Measurements from ENCODE around the gene MST1.

Gene MST1

DNA sequence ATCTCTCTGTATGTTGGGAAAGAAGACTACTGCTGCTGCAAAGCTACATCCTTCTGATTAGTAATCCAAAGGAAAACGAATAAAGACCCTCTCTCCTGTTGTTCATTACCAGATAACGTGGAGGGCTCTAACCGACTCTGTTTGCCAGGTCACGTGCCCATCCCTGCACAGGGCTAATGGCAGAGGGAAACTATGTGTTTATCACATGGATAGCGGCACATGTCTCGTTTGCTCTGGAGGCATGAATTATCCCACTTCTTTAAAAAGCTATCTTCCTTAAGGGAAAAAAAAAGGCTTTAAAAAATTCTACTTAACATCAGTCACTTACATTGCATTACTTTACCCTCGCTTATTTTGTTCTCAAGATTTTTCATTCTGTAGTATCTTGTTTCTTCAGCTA is 48.0 kb downstream of the MST1 start:
- H3K9me3 ChIP-seq, result no peaks in the 10 kb centered on the region
- no peaks in the 10 kb centered on the region for H3K4me1 ChIP-seq (ENCODE audit: control insufficient read depth in 1 of 2, insufficient read depth in 1 of 2, low read depth in 1 of 2, low read length in 1 of 2)
- no peak overlapping the region for H3K4me3 ChIP-seq (ENCODE audit: low read depth in 1 of 2, low read length in 1 of 2)
- peaks cover 3% of the 10 kb centered on the region for H3K27me3 ChIP-seq
- TF ChIP-seq, protein P1, sequence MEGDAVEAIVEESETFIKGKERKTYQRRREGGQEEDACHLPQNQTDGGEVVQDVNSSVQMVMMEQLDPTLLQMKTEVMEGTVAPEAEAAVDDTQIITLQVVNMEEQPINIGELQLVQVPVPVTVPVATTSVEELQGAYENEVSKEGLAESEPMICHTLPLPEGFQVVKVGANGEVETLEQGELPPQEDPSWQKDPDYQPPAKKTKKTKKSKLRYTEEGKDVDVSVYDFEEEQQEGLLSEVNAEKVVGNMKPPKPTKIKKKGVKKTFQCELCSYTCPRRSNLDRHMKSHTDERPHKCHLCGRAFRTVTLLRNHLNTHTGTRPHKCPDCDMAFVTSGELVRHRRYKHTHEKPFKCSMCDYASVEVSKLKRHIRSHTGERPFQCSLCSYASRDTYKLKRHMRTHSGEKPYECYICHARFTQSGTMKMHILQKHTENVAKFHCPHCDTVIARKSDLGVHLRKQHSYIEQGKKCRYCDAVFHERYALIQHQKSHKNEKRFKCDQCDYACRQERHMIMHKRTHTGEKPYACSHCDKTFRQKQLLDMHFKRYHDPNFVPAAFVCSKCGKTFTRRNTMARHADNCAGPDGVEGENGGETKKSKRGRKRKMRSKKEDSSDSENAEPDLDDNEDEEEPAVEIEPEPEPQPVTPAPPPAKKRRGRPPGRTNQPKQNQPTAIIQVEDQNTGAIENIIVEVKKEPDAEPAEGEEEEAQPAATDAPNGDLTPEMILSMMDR (IDR thresholded peaks at IDR 0.05), result no peak
- no peak overlapping the region for H3K27ac ChIP-seq
- H3K36me3 ChIP-seq, result no peaks in the 10 kb centered on the region

GRCh38 chr3:49639551-49639950 is 49.7 kb downstream of the MST1 start:
- no peak overlapping the region for H3K27ac ChIP-seq
- no peaks in the 10 kb centered on the region for H3K9me3 ChIP-seq
- H3K27me3 ChIP-seq, result peaks cover 3% of the 10 kb centered on the region
- no peak overlapping the region for H3K4me3 ChIP-seq (ENCODE audit: low read depth in 1 of 2, low read length in 1 of 2)
- TF ChIP-seq, protein P1 (IDR thresholded peaks at IDR 0.05), result no peak
- no peaks in the 10 kb centered on the region for H3K4me1 ChIP-seq (ENCODE audit: control insufficient read depth in 1 of 2, insufficient read depth in 1 of 2, low read depth in 1 of 2, low read length in 1 of 2)
- no peaks in the 10 kb centered on the region for H3K36me3 ChIP-seq

DNA sequence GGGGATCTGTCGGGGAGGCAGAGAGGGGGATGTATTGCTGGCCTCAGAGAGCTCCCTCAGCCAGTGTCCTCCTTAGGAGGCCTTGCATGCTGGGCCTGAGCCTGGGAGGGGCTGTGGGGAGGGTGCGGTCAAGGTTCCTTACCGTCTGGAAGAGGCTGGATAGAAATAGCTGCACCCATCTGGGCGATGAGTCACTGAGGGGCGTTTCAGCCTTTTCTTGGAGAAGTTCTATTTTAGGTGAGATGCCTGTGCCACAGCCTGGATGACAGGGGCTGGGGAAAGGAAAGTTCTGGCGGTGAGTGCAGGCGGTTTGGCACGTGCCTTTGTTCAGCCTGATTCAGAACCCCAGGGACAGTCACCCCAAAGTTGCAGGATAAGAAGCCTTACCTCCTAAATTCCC is 50.8 kb downstream of the MST1 start:
- Histone ChIP-seq H3K27me3 (peaks cover 3% of the 10 kb centered on the region), H3K4me3 (ENCODE audit: low read depth in 1 of 2, low read length in 1 of 2) (no peak overlapping the region), H3K27ac (no peak overlapping the region), H3K36me3 (no peaks in the 10 kb centered on the region), H3K4me1 (ENCODE audit: control insufficient read depth in 1 of 2, insufficient read depth in 1 of 2, low read depth in 1 of 2, low read length in 1 of 2) (no peaks in the 10 kb centered on the region), H3K9me3 (no peaks in the 10 kb centered on the region)
- TF ChIP-seq, protein P1 (IDR thresholded peaks at IDR 0.05), result no peak

DNA sequence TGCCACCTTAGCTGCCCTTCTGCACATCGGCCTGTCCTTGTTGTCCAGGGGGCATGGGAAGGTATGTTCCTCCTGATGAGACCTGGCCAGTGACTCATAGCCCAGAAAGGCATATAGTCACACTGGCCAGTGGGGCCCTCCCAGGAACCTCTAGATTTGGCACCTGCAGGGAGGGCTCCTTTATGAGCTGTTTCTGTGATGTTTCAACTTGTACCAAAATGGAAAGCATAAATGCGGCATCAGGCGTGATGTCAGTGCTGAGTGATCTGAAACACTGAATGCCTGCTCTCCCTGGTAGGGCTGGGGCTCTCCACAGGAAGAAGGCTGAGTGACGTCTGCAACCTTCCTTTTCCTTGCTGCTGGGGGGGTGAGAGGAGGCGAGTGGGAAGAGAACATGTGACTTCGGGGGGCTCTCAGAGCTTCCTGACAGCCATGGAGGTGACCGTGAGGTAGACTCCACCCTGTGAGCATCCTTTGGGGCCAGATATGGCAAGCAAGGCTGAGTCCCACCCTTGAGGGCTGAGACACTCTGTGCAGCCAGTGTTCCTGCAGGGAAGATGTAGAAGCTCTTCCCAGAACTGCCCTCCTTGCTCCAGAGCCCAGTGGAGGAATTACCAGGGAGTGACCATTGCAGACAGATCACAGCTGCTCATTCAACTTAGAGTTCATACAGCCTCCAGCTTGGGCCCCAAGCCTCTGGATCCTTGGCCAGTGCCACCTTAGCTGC is 52.2 kb downstream of the MST1 start:
- Histone ChIP-seq H3K27me3 (peaks cover 3% of the 10 kb centered on the region), H3K36me3 (no peaks in the 10 kb centered on the region), H3K27ac (no peak overlapping the region), H3K9me3 (peaks cover under 1% of the 10 kb centered on the region), H3K4me1 (ENCODE audit: control insufficient read depth in 1 of 2, insufficient read depth in 1 of 2, low read depth in 1 of 2, low read length in 1 of 2) (no peaks in the 10 kb centered on the region), H3K4me3 (ENCODE audit: low read depth in 1 of 2, low read length in 1 of 2) (no peak overlapping the region)
- TF ChIP-seq, protein P1 (IDR thresholded peaks at IDR 0.05), result no peak

- Histone ChIP-seq H3K27ac (no peak overlapping the region), H3K36me3 (no peaks in the 10 kb centered on the region), H3K4me1 (ENCODE audit: control insufficient read depth in 1 of 2, insufficient read depth in 1 of 2, low read depth in 1 of 2, low read length in 1 of 2) (no peaks in the 10 kb centered on the region), H3K4me3 (ENCODE audit: low read depth in 1 of 2, low read length in 1 of 2) (no peak overlapping the region), H3K9me3 (peaks cover 3% of the 10 kb centered on the region), H3K27me3 (no peaks in the 10 kb centered on the region)
- TF ChIP-seq, protein P1 (IDR thresholded peaks at IDR 0.05), result no peak
Observed at GRCh38 chr3:49634736-49635135, 54.5 kb downstream of the MST1 start.

Measured in neutrophil (primary cell).